Skin epidermis (tissue), 12 donors: ENCODE results near the gene CFAP53.

ENCODE experiments used
- H3K27ac ChIP-seq, 21 experiments: fragments of 200-600 bp; sonication (generic) in 11 of 21; one replicate each; pipeline ENCODE4 v1.5.0; 2020; ENCODE audit warnings: mild to moderate bottlenecking in 3 of 21, inconsistent platforms in 2 of 21, moderate library complexity in 2 of 21
- H3K4me3 ChIP-seq, 7 experiments: fragments of 200-600 bp; sonication (generic) in 2 of 7; one replicate each; pipeline ENCODE4 v1.5.0; 2020; ENCODE audit warnings: inconsistent platforms in 2 of 7, mild to moderate bottlenecking in 2 of 7, moderate library complexity in 1 of 7

The CFAP53 gene

GRCh38 chr18:50288348-50289107 is 22.2 kb upstream of the CFAP53 start:
- Histone ChIP-seq H3K4me3 (peak overlapping the region; percentile 47 to 93 (median 83)), H3K27ac (peak overlapping the region in 20 of 21 experiments; percentile 71 to 91 (median 84))

- H3K4me3 ChIP-seq: peak within 1 kb of the TSS; percentile 47 to 93 (median 83)
- H3K27ac ChIP-seq: peak within 1 kb of the TSS in 20 of 21 experiments; percentile 75 to 91 (median 84)
Observed at GRCh38 chr18:50287441-50288347, 21.4 kb upstream of the CFAP53 start, which contains the start of gene CXXC1. Gene CXXC1, minus strand, starts transcription at chr18:50287692. Its CDS starts 103 bp downstream, at chr18:50287589.

- Histone ChIP-seq H3K4me3 (peak overlapping the region; percentile 47 to 93 (median 83)), H3K27ac (peak overlapping the region in 20 of 21 experiments; percentile 57 to 91 (median 84))
Observed at GRCh38 chr18:50287028-50287440, 20.7 kb upstream of the CFAP53 start.

- peak overlapping the region in 19 of 21 experiments; percentile 57 to 91 (median 85) for H3K27ac ChIP-seq
- H3K4me3 ChIP-seq: peak overlapping the region; percentile 47 to 93 (median 83)
Observed at GRCh38 chr18:50286391-50287027, 20.2 kb upstream of the CFAP53 start.

GRCh38 chr18:50285631-50286321 is 19.5 kb upstream of the CFAP53 start:
- Histone ChIP-seq H3K27ac (peak overlapping the region in 3 of 21 experiments; percentile 31 to 50 (median 45)), H3K4me3 (peak overlapping the region in 1 of 7 experiments; percentile 90)

DNA sequence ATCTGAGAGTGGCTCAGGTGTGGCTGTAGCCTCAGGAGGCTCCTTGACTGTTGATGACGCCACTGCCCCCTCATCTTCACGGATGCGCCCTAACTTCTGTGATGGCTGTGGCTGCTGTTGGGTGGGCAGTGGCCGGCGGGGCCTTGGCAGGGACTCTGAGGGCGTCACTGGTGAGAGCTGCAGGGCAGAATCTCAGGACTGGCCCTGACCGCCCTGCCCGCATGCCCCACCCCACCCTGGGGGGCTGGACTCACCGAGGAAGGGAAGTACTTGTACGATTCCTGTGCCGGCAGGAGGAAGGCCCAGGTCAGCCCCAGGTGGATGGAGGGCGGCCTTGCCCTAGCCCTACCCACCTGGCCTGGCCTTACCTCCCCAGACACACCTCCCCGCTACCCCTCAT is 18.8 kb upstream of the CFAP53 start:
- peak overlapping the region in 11 of 21 experiments; percentile 9 to 60 (median 35) for H3K27ac ChIP-seq
- H3K4me3 ChIP-seq: no peak overlapping the region

DNA sequence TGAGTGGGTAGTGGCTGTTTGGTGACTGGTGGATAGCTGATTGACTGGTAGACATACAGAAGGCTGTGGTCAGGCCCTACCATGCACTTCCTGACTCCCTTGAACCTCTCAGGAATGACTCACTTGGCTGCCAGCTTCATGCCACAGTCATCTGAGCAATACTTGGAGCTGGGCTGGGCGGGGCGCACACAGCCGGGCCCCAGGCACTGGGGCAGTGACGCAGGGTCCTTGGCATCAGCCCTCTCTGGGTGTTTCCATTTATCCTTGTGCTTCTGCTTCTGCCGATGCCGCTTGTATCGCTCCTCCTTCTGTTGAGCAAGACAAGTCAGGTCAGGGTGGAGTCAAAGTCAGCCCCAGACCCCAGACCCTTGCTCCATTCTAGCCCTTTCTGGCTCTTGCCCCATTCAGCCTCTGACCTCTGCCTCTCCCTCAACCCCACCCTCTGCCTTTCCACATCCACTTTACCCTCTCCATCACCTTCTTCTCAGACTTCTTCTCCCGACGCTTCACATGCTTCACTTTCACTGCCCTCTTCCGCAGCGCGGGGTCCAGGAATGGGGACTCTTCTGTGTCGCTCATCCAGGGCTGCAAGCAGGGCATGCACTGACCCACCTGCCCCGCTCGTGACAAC is 18.1 kb upstream of the CFAP53 start:
- H3K27ac ChIP-seq: peak overlapping the region in 9 of 21 experiments; percentile 18 to 60 (median 36)
- H3K4me3 ChIP-seq: no peak overlapping the region

GRCh38 chr18:50283469-50284209 is 17.3 kb upstream of the CFAP53 start:
- peak overlapping the region in 3 of 21 experiments; percentile 5 to 60 (median 7) for H3K27ac ChIP-seq

GRCh38 chr18:50282521-50283335 is 16.4 kb upstream of the CFAP53 start:
- peak overlapping the region in 2 of 21 experiments; percentile 93 to 96 for H3K27ac ChIP-seq
- H3K4me3 ChIP-seq: no peak overlapping the region

More at GRCh38 chr18:50283469-50284209, 17.3 kb upstream of the CFAP53 start:
- H3K4me3 ChIP-seq: no peak overlapping the region

DNA sequence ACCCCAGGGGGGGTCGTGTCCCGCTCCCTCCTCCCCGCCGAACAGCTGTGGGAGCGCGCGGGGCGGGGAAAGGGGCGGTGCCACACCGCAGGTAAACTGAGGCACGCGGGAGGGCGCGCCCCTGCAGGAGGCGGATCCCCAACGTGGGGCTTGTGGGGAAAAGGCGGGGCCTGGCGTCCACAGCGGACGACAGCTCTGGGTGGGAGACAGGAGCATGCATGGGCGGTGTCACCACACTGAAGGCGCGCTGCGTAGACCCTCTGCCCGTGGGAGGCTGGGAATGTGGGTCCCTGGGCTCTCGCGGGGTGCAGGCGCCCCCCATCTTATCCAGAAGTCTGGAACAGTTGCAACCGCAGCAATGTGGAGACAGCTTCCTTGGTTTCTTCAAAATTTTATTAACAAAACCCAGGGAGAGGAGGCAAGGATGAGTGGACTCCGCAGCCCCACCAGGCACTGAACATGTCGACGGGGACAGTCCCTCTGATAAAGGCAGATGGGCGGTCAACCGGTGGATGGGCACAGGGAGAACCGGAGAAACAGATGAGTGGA is 15.8 kb upstream of the CFAP53 start:
- Histone ChIP-seq H3K4me3 (peak overlapping the region; percentile 60 to 98 (median 77)), H3K27ac (peak overlapping the region; percentile 45 to 96 (median 91))

DNA sequence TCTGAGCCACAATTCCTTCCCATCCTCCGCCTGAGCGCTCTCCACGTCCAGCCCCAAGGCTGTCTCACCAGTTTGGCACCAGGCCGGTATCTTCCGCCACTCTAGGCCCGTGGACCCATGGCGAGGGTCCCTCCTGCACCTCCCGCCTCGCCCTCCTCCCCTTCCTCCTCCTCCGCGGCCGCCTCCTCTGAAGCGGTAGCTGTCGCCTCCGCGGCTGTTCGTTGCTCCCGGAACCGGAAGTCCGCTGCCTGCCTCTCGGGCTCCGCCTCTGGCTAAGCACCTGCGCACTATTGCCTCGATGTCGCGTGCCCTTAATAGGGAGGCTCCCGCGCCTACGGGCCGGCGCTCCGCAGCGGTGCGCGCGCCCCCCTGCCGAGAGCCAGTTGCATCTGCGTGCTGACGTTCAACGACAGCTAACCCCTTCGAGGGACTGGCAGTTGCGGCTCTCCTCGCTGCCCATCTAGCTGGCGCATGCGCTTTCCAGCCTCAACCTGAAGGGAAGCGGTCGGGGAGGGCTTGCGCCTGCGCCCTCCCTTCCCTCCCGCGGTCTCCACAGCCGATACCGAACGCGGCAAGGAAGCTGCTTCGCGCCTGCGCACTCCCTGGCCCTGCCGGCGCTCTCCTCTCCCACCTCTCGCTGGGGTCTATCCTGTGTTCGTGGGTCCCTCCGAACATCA is 15.1 kb upstream of the CFAP53 start, which contains the start of gene MBD1:
Gene MBD1, minus strand, starts transcription at position 229 of the 677 bp plus-strand sequence. CDS start 1,531 bp downstream, outside the sequence.
- Histone ChIP-seq H3K4me3 (peak within 1 kb of the TSS; percentile 60 to 98 (median 77)), H3K27ac (peak within 1 kb of the TSS; percentile 45 to 96 (median 91))

DNA sequence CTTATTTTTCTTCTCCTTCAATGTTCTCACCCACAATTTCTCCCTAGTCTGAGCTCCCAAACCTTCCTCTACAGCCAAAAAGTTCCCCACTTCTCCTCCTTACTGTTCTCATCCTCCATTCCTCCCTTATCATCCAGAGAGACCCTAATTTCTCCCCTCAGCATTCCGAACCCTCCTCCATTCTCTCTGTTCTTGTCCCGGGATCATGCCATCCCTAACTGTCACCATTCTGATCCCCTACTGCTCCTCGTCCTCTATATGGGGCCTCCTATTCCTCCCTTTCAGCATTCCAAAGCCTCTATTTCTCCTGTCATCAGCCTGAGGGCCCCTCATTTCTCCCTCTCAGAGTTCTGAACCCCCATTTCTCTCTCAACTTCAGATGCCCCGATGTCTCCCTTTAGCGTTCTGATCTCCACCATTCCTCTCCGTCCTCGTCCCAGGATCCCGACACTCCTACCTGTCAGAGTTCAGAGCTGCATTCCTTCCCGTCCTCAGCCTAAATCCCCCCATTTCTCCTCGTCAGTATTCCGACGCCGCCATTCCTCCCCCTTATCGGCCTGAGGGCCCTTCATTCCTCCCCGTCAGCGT is 14.5 kb upstream of the CFAP53 start:
- peak overlapping the region in 20 of 21 experiments; percentile 71 to 96 (median 92) for H3K27ac ChIP-seq

GRCh38 chr18:50279752-50280151 is 13.5 kb upstream of the CFAP53 start:
- H3K4me3 ChIP-seq: peak overlapping the region in 1 of 7 experiments; percentile 77
- H3K27ac ChIP-seq: peak overlapping the region in 3 of 21 experiments; percentile 9 to 95 (median 92)

More for the DNA sequence above, 14.5 kb upstream of the CFAP53 start:
- H3K4me3 ChIP-seq: peak overlapping the region; percentile 60 to 98 (median 77)

- Histone ChIP-seq H3K4me3 (no peak overlapping the region), H3K27ac (no peak overlapping the region)
Observed at GRCh38 chr18:50277942-50278341, 11.6 kb upstream of the CFAP53 start.

DNA sequence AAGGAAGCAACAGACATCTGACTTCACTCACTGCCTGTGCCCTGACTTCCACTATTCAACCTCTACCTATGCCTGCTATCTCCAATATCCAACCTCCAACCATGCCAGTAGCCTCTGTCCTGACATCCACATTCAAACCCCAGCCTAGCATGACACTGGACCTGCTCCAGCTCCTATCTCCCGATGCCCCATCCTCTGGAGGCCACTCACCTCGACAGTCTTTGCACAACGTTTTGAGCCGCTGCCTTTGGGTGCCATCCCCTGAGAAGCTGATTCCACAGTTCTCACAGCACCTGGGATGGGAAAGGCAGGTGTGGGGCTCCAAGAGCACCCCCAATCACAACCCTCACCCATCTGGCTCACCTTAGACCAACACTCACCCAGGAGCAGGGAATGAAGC is 10.2 kb upstream of the CFAP53 start:
- Histone ChIP-seq H3K27ac (no peak overlapping the region), H3K4me3 (no peak overlapping the region)
